Measurements from ENCODE around the gene SMIM15.

SMIM15 gene

DNA sequence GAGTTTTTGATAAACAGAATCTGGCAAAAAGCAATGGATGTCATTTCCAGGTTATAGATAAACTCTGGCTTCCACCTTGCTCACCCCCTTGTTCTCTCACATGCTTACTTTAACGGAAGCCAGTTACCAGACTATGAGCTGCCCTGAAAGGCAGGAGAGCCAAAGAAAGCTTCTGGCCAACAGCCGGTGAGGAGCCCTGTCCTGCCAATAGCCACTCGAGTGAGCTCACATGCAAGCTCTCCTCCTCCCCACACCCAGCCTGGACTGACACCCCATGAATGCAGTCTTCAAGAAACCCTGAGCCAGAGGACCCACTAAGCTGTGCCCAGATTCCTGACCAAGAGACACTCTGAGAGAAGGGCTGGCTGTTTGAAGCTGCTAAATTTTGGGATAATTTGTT lies 14.4 kb upstream of the SMIM15 start:
- H3K36me3 Mint-ChIP-seq = no peaks in the 10 kb centered on the region
- no peaks in the 10 kb centered on the region for H3K9me3 Mint-ChIP-seq
- H3K4me1 Mint-ChIP-seq = peaks cover 7% of the 10 kb centered on the region
- H3K27ac Mint-ChIP-seq = no peak overlapping the region
- H3K27me3 Mint-ChIP-seq = peaks cover 6% of the 10 kb centered on the region
- no peak overlapping the region for H3K4me3 Mint-ChIP-seq

DNA sequence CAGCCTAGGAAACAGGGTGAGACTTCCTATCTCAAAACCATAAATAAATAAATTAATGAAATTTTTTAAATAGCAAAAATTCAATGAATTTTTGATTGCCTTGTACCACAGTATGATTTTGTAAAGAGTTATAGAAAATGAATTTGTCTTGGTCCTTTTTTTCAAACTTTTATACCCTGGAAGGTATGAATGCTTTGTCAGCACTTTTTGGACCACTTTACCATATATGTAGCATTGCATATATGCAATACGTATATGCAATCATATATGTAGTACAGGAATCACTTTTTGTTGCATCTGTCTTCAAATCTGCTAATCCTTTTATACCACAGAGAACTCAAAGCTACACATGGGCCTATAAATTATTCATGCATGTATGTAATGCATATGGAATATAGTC lies 9.2 kb upstream of the SMIM15 start:
- Mint-ChIP-seq H3K27ac (no peak overlapping the region), H3K36me3 (no peaks in the 10 kb centered on the region), H3K27me3 (no peaks in the 10 kb centered on the region), H3K4me3 (no peak overlapping the region), H3K9me3 (no peaks in the 10 kb centered on the region), H3K4me1 (no peaks in the 10 kb centered on the region)

DNA sequence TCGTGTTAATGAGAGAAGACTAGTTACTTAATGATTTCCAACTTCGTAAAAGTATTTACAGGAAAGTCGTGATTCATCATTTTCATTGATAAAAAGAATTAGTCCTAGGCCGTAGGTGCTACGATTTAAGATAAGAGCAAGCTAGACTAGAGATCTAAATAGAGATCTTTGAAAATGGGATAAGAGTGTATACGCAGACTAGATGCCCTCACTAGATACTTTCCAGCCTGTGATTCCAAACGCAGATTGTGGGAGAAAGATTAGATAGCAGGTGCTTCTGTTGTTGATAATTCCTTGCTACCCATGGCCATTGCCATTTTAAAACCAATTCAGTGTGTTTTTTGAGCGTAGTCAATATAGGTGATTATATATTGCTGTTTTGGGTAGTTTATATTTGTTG lies 6.7 kb upstream of the SMIM15 start:
- H3K4me3 Mint-ChIP-seq = no peak overlapping the region
- no peak overlapping the region for H3K27ac Mint-ChIP-seq
- H3K9me3 Mint-ChIP-seq = no peaks in the 10 kb centered on the region
- H3K4me1 Mint-ChIP-seq = peaks cover 3% of the 10 kb centered on the region
- no peaks in the 10 kb centered on the region for H3K27me3 Mint-ChIP-seq
- H3K36me3 Mint-ChIP-seq = no peaks in the 10 kb centered on the region

DNA sequence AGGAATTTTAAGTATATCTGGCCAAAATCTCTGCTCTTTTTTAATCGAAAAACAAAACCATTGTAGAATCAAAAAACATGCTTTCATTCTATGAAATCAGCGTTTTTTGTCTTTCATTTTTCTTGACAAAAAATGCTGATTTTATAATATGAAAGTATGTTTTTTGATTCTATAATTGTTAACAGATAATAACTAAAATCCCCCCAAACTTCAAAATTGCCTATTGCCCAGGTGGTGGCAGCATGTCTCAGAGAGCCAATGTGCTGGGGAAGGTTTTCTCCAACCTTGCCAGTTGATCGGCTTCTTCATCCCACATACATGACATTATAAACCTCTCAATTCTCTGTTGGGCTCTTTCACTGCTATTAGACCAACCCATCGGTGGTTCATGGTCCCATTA lies 5.1 kb upstream of the SMIM15 start:
- Mint-ChIP-seq H3K4me3 (no peak overlapping the region), H3K9me3 (peaks cover 10% of the 10 kb centered on the region), H3K27me3 (no peaks in the 10 kb centered on the region), H3K4me1 (peaks cover 13% of the 10 kb centered on the region), H3K36me3 (no peaks in the 10 kb centered on the region), H3K27ac (no peak overlapping the region)

DNA sequence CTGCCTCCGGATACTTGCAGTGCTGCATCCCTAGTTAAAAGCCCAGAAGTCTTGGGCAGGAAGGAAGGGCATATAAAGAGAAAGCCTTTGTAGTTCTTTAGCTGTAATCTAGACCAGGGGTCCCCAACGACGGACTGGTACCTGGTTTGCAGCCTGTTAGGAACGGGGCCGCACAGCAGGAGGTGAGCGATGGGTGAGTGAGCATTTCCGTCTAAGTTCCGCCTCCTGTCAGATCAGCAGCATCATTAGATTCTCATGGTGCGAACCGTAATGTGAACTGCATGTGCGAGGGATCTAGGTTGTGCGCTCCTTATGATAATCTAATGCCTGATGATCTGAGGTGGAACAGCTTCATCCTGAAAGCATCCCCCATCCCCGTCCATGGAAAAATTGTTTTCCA lies 1.6 kb upstream of the SMIM15 start:
- H3K27me3 Mint-ChIP-seq = no peaks in the 10 kb centered on the region
- H3K36me3 Mint-ChIP-seq = peaks cover 22% of the 10 kb centered on the region
- H3K27ac Mint-ChIP-seq = no peak overlapping the region
- H3K4me3 Mint-ChIP-seq = no peak overlapping the region
- peaks cover 10% of the 10 kb centered on the region for H3K9me3 Mint-ChIP-seq
- H3K4me1 Mint-ChIP-seq = peaks cover 41% of the 10 kb centered on the region

DNA sequence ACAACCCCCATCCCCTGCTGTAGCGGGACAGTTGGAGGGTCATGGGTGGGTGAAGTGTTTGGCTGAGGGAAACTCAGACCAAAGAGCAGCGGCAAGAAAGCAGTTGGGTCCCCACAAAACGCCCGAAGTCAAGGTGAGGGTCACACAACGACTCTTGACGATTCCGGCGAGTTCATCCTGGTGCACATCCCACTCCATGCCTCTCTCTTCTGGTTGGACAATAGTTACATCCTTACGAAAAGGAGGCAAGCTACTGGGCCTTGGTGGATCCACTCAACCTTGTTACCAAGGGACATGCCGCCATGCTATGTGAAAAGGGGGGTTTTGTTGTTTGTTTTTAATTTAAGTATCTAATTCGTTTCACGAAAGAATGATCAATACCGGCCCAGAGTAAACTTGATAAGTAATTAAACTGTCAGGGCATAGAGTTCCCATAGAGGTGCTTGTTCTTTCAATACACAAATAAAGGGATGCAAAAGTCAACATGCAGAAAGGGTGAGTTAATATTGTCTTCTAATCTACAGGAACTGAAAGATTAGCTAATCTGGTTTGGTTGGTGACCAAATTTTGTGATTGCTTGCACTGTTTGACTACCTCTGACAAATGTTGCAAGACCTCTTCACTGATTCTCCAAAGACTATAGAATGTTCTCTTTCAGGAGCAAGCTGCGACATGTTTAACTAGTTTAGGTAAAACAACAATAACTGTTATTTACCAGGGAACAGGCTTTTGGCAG lies 732 bp upstream of the SMIM15 start:
- Mint-ChIP-seq H3K4me1 (peaks cover 43% of the 10 kb centered on the region), H3K9me3 (peaks cover 10% of the 10 kb centered on the region), H3K4me3 (peak overlapping the region; percentile 98), H3K27ac (peak overlapping the region; percentile 99), H3K27me3 (no peaks in the 10 kb centered on the region), H3K36me3 (peaks cover 27% of the 10 kb centered on the region)

DNA sequence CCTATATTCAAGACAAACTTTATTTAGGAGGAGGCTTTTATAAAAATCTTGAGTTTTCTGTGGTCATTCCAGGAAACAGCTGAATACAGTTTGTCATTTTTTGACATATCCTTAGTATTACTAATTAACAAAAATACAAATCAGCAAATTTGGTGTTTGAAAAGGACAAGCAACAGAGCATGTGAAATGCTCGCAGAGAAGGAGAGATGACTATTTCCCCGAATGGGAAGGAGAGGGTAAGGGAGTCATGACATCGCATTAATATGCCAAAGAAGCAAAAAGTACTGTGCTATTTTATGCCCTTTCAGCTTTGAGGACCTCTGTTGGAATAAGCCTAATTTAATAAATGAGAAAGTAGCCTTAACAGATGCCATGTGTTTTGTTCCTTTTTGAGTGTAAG lies 1.8 kb downstream of the SMIM15 start:
- peak overlapping the region; percentile 21 for H3K27ac Mint-ChIP-seq
- peaks cover 10% of the 10 kb centered on the region for H3K9me3 Mint-ChIP-seq
- H3K4me1 Mint-ChIP-seq = peaks cover 43% of the 10 kb centered on the region
- H3K4me3 Mint-ChIP-seq = peak overlapping the region; percentile 64
- H3K27me3 Mint-ChIP-seq = no peaks in the 10 kb centered on the region
- H3K36me3 Mint-ChIP-seq = peaks cover 36% of the 10 kb centered on the region

DNA sequence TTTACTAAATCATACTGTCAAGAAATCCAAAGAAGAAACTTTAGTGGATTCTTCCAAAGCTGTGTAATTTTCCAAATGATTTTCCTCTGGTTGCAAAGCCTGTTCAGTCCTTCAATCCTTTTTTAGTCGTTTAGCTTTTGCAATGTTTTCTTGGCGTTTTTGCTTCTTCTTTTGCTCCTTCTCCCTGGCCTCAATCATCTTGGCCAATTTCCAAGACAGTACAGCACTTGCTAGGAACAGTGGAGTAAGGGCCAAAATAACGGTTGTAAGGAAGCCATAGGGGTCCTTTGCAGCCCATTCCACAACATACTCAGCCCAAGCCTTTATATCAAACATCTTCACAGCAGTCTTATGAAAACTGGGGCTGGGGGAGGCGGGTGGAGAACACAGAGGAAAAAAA lies 2.4 kb downstream of the SMIM15 start:
- peak overlapping the region; percentile 64 for H3K4me3 Mint-ChIP-seq
- H3K27ac Mint-ChIP-seq = no peak overlapping the region
- H3K36me3 Mint-ChIP-seq = peaks cover 41% of the 10 kb centered on the region

DNA sequence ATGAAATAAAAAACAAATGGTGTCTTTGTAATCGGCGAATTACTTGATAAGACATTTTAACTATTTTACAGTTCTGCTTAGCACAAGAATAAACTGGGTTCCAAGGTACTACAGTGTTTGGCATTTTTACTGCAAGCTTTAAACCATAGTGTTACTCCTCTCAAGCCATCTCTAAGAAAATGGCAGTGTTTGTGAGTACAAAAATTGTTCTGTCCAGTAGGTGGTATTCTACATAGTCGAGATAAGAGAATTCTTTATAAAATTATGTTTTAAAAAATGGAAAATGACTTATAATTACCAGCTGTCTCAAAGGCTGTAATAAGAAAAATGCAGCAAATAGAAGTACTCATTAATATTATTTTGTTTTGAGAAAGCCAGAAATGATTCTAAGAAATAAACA lies 3.2 kb downstream of the SMIM15 start:
- Mint-ChIP-seq H3K27ac (no peak overlapping the region), H3K4me1 (peaks cover 40% of the 10 kb centered on the region), H3K36me3 (peaks cover 47% of the 10 kb centered on the region), H3K9me3 (peaks cover 10% of the 10 kb centered on the region), H3K27me3 (no peaks in the 10 kb centered on the region), H3K4me3 (no peak overlapping the region)

More for the DNA sequence above, 2.4 kb downstream of the SMIM15 start:
- peaks cover 10% of the 10 kb centered on the region for H3K9me3 Mint-ChIP-seq
- H3K4me1 Mint-ChIP-seq = peaks cover 43% of the 10 kb centered on the region
- no peaks in the 10 kb centered on the region for H3K27me3 Mint-ChIP-seq

DNA sequence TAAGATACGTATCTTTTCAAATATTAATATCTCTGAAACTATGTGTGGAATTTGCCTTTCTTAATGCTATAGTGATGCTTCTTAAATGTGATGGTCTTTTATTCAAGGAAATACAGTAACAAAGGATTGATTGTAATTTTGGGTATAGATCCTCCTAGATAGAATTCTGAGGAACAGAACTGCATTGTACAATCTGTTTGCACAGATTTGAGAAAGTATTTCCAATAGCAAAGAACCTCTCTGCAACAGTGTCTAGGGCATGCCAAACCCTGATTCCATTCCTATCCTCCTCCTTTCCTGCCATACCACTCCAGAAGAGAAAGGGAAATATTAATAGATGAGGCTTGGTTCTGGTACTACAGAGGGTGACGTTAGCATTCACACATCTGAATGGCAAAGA lies 10.4 kb downstream of the SMIM15 start:
- no peak overlapping the region for H3K27ac Mint-ChIP-seq
- H3K36me3 Mint-ChIP-seq = peaks cover 36% of the 10 kb centered on the region

DNA sequence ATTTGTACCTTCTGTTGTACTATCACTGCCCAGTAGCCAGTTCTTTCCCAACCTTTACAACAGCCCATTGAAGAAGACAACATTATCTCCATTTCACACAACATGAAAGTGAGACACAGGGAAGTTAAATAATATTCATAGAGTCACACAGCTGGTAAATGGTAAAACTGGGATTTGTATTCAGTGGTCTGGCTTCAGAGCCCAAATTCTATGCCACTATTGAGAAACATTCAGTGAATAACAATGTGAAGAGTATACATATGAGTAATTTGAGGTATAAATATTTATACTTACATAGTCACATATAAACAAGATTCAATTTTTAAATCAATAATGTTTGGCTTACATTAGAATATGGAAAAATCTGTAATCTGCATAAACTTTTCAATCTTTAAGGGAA lies 13.8 kb downstream of the SMIM15 start:
- Mint-ChIP-seq H3K4me3 (no peak overlapping the region), H3K27ac (no peak overlapping the region), H3K27me3 (no peaks in the 10 kb centered on the region), H3K36me3 (peaks cover 22% of the 10 kb centered on the region), H3K4me1 (no peaks in the 10 kb centered on the region), H3K9me3 (peaks cover 19% of the 10 kb centered on the region)

More for the DNA sequence above, 10.4 kb downstream of the SMIM15 start:
- peaks cover 16% of the 10 kb centered on the region for H3K9me3 Mint-ChIP-seq
- no peaks in the 10 kb centered on the region for H3K4me1 Mint-ChIP-seq
- H3K4me3 Mint-ChIP-seq = no peak overlapping the region
- no peaks in the 10 kb centered on the region for H3K27me3 Mint-ChIP-seq

DNA sequence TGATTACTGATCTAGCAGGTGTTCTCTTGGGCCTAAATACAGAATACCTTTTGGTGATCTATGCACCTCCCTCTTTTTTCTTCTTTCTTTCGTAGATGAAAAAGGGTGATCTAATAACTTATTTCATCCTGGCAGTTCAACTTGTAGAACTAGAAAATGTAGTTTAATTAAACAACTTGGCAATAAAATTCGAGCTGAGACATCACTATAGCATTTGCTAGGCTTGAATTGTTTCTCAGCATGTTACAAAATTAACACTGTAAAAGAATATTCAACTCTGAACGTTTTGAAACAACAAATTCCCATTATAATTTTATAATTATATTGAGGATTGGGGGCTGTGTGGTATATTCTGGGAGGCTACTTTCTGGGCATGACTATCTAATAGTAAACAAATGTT lies 19.5 kb downstream of the SMIM15 start:
- no peaks in the 10 kb centered on the region for H3K4me1 Mint-ChIP-seq
- no peaks in the 10 kb centered on the region for H3K27me3 Mint-ChIP-seq
- H3K9me3 Mint-ChIP-seq = peaks cover 7% of the 10 kb centered on the region
- peaks cover 8% of the 10 kb centered on the region for H3K36me3 Mint-ChIP-seq
- no peak overlapping the region for H3K4me3 Mint-ChIP-seq
- no peak overlapping the region for H3K27ac Mint-ChIP-seq

DNA sequence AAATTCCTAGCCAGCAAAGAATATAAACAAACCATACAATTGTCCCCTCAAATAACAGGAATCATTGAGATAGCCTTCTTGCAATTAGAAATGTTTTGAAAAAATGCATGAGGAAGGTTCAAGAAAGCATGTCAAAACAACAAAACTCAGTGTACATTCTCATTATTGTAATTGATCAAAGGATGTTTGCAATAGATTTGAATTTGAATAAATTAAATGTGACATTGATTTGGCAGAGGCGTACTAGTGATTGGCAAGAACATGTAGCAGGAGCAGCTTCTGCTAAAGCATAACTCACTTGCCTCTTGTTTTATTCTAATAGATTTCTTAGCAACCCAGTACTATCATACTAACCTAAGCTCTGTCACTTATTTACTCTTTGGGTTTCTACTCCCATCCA lies 19.9 kb downstream of the SMIM15 start:
- H3K36me3 Mint-ChIP-seq = peaks cover 8% of the 10 kb centered on the region
- no peaks in the 10 kb centered on the region for H3K4me1 Mint-ChIP-seq
- H3K9me3 Mint-ChIP-seq = peaks cover 6% of the 10 kb centered on the region
- no peaks in the 10 kb centered on the region for H3K27me3 Mint-ChIP-seq
- no peak overlapping the region for H3K27ac Mint-ChIP-seq
- H3K4me3 Mint-ChIP-seq = no peak overlapping the region

DNA sequence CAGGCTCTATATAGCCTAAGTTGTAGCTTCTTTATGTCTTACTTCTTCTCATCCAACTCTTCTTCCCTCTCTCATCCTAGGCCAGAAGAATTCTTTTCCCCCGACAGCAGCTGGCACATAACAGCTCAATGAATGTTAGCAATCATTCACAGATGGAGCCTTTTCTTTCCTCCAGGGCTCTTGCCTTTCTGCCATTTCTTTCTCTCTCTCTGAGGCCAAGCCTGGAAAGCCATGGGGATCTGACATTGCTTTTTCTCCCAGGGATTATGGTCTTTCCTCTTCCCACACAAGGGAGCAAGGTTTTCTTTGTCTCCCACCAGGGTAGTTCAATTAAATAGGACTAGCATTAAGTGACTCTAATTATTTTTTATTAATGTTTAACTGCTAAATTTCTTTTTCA lies 20.5 kb downstream of the SMIM15 start:
- Mint-ChIP-seq H3K9me3 (peaks cover 5% of the 10 kb centered on the region), H3K36me3 (peaks cover 6% of the 10 kb centered on the region), H3K4me1 (no peaks in the 10 kb centered on the region), H3K27me3 (no peaks in the 10 kb centered on the region), H3K4me3 (no peak overlapping the region), H3K27ac (no peak overlapping the region)

DNA sequence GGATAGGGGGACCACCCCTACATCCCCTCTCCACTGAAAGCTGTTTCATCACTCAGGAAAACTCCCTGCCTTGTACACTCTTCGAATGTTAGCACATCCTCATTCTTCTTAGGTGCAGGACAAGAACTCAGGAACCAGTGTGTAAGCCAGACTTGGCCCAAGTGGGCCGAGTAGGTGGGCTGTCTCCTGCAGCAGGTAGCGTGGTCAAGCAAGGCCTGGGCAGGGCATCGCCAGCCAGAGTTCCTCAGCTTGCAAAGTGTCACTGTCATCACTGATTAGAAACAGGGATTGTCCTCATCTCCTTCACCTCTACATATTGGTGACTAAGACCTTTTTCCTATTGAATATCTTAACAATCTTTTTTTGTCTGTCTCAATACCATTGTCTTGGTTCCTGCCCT lies 22.3 kb downstream of the SMIM15 start:
- Mint-ChIP-seq H3K27ac (no peak overlapping the region), H3K4me3 (no peak overlapping the region), H3K27me3 (no peaks in the 10 kb centered on the region), H3K36me3 (peaks cover 2% of the 10 kb centered on the region), H3K9me3 (no peaks in the 10 kb centered on the region), H3K4me1 (no peaks in the 10 kb centered on the region)

DNA sequence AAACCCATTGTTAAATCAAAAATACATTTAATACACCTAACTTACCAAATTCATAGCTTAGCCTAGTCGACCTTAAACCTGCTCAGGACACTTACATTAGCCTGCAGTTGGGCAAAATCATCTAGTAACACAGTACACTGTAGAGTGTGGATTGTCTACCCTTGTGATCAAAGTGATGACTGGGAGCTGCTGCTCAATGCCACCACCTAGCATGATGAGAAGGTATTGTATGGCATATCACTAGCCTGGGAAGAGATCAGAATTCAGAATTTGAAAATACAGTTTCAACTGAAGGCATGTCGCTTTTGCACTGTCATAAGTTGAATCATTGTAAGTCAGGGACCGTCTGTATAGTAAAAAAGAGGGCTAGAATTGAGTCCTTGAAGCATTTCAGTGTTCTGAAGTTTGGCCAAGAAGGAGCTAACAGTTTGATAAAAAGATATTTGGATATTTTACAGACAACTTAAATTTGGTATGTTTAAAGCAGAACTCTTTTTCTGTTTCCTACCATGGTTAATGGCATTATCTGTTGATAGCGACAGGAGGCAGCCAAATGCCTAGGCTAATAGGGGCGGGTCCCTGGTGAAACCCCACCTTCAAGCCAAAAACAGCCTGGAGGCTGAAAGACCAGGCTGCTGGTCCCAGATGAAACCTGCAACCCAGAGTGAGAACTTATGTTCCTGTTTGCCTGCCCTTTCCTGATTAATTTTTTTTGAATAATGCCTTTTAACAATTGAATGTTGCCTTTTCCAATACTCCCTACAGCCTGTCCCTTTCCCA lies 23.0 kb downstream of the SMIM15 start:
- no peaks in the 10 kb centered on the region for H3K9me3 Mint-ChIP-seq
- H3K27ac Mint-ChIP-seq = no peak overlapping the region
- H3K4me3 Mint-ChIP-seq = no peak overlapping the region
- H3K36me3 Mint-ChIP-seq = peaks cover 2% of the 10 kb centered on the region
- H3K4me1 Mint-ChIP-seq = no peaks in the 10 kb centered on the region
- no peaks in the 10 kb centered on the region for H3K27me3 Mint-ChIP-seq
